ENCODE data around the gene DENND6B.
"Not testable (repeated sequence)": the region's sequence is repeated elsewhere in the genome, so short reads cannot be mapped to it uniquely, and the experiment has no call there.

The DENND6B gene

GRCh38 chr22:50274311-50274710 lies 52.5 kb downstream of the DENND6B start:
- H3K18ac ChIP-seq (ENCODE audit: low read length), result no peak overlapping the region
- no peak overlapping the region for H2BK5ac ChIP-seq (ENCODE audit: low read depth, low read length, poor library complexity)
- H3K36me3 ChIP-seq (ENCODE audit: control insufficient read depth in 1 of 2, insufficient read depth in 2 of 2, low read length in 2 of 2), result peaks cover 48 to 49% of the 10 kb centered on the region in 2 experiments
- no peak overlapping the region for H4K8ac ChIP-seq (ENCODE audit: low read depth, low read length)
- H3K4me3 ChIP-seq (ENCODE audit: low read depth, low read length), result no peak overlapping the region
- no CpG with 5 or more reads among the region's 7 CpGs for WGBS (ENCODE audit: extremely low coverage, insufficient coverage, insufficient read length)
- no peak overlapping the region for H3K14ac ChIP-seq (ENCODE audit: low read length)
- no peak overlapping the region for H2AK5ac ChIP-seq (ENCODE audit: low read length)
- peaks cover 24% of the 10 kb centered on the region for H3K27me3 ChIP-seq (ENCODE audit: insufficient read depth, low read length)
- no peak overlapping the region for H2BK120ac ChIP-seq (ENCODE audit: insufficient read depth, low read length, poor library complexity)
- no peak overlapping the region for H4K91ac ChIP-seq (ENCODE audit: low read depth, low read length)
- H3K4me1 ChIP-seq (ENCODE audit: control insufficient read depth in 1 of 2, insufficient read depth in 2 of 2, low read length in 2 of 2), result peaks cover 10 to 20% of the 10 kb centered on the region in 2 experiments
- peaks cover 7% of the 10 kb centered on the region for H3K9me3 ChIP-seq (ENCODE audit: insufficient read depth, low read depth, low read length)
- no peak overlapping the region for H3K27ac ChIP-seq (ENCODE audit: low read depth, low read length)
- no peak overlapping the region for H2AFZ ChIP-seq (ENCODE audit: insufficient read depth, low read length, poor library complexity)
- H2BK12ac ChIP-seq (ENCODE audit: low read length), result no peak overlapping the region
- H3K79me2 ChIP-seq (ENCODE audit: control insufficient read depth, insufficient read depth, low read length, poor library complexity), result no peaks in the 10 kb centered on the region
- no peaks in the 10 kb centered on the region for H3K79me1 ChIP-seq (ENCODE audit: low read length)
- no peak overlapping the region for H3K23ac ChIP-seq (ENCODE audit: low read length)
- no peak overlapping the region for H4K12ac ChIP-seq (ENCODE audit: low read depth, low read length)
- H3K9ac ChIP-seq (ENCODE audit: low read length), result no peak overlapping the region
- no peak overlapping the region for H3K4ac ChIP-seq (ENCODE audit: low read depth, low read length)
- DNase-seq, result peak in 1 of 2 donors; percentile 66
- no peak overlapping the region for H3K4me2 ChIP-seq (ENCODE audit: low read length)

DNA sequence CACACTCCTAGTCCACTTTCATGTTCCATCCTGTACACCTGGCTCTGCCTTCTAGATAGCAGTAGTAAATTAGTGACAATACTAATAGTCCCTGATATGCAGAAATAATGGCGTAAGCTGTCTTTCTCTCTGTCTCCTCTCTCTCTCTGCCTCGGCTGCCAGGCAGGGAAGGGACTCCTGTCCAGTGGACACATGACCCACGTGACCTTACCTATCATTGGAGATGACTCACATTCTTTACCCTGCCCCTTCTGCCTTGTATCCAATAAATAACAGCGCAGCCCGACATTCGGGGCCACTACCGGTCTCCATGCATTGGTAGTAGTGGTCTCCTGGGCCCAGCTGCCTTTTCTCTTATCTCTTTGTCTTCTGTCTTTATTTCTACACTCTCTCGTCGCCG lies 53.0 kb downstream of the DENND6B start:
- H3K9me3 ChIP-seq (ENCODE audit: insufficient read depth, low read depth, low read length); H3K27ac ChIP-seq (ENCODE audit: low read depth, low read length): not testable (repeated sequence)
- no CpG with 5 or more reads among the region's 10 CpGs for WGBS (ENCODE audit: extremely low coverage, insufficient coverage, insufficient read length)

GRCh38 chr22:50273352-50273751 lies 53.5 kb downstream of the DENND6B start:
- not testable (repeated sequence) for H3K18ac ChIP-seq (ENCODE audit: low read length); H2BK120ac ChIP-seq (ENCODE audit: insufficient read depth, low read length, poor library complexity); H2AFZ ChIP-seq (ENCODE audit: insufficient read depth, low read length, poor library complexity); H4K91ac ChIP-seq (ENCODE audit: low read depth, low read length); H4K8ac ChIP-seq (ENCODE audit: low read depth, low read length); H2BK12ac ChIP-seq (ENCODE audit: low read length); H3K14ac ChIP-seq (ENCODE audit: low read length); H2BK5ac ChIP-seq (ENCODE audit: low read depth, low read length, poor library complexity); H3K27ac ChIP-seq (ENCODE audit: low read depth, low read length); H3K9ac ChIP-seq (ENCODE audit: low read length); H3K79me1 ChIP-seq (ENCODE audit: low read length); H3K4me3 ChIP-seq (ENCODE audit: low read depth, low read length); H2AK5ac ChIP-seq (ENCODE audit: low read length); H3K4me2 ChIP-seq (ENCODE audit: low read length); H3K23ac ChIP-seq (ENCODE audit: low read length); H4K12ac ChIP-seq (ENCODE audit: low read depth, low read length); H3K4ac ChIP-seq (ENCODE audit: low read depth, low read length); H3K79me2 ChIP-seq (ENCODE audit: control insufficient read depth, insufficient read depth, low read length, poor library complexity)
- Histone ChIP-seq H3K4me1 (ENCODE audit: control insufficient read depth in 1 of 2, insufficient read depth in 2 of 2, low read length in 2 of 2) (peaks cover 10 to 20% of the 10 kb centered on the region in 2 experiments), H3K36me3 (ENCODE audit: control insufficient read depth in 1 of 2, insufficient read depth in 2 of 2, low read length in 2 of 2) (peaks cover 39% of the 10 kb centered on the region in 2 experiments), H3K27me3 (ENCODE audit: insufficient read depth, low read length) (peaks cover 33% of the 10 kb centered on the region), H3K9me3 (ENCODE audit: insufficient read depth, low read depth, low read length) (peaks cover 11% of the 10 kb centered on the region)
- peak in 1 of 2 donors; percentile 49 for DNase-seq
- no CpG with 5 or more reads among the region's 11 CpGs for WGBS (ENCODE audit: extremely low coverage, insufficient coverage, insufficient read length)

More for the DNA sequence above, 53.0 kb downstream of the DENND6B start:
- Histone ChIP-seq H3K27me3 (ENCODE audit: insufficient read depth, low read length) (peaks cover 29% of the 10 kb centered on the region), H3K4me1 (ENCODE audit: control insufficient read depth in 1 of 2, insufficient read depth in 2 of 2, low read length in 2 of 2) (peaks cover 10 to 20% of the 10 kb centered on the region in 2 experiments), H3K36me3 (ENCODE audit: control insufficient read depth in 1 of 2, insufficient read depth in 2 of 2, low read length in 2 of 2) (peaks cover 43% of the 10 kb centered on the region in 2 experiments)
- not testable (repeated sequence) for H3K79me1 ChIP-seq (ENCODE audit: low read length); H3K9ac ChIP-seq (ENCODE audit: low read length); H2BK5ac ChIP-seq (ENCODE audit: low read depth, low read length, poor library complexity); H3K4ac ChIP-seq (ENCODE audit: low read depth, low read length); DNase-seq; H3K18ac ChIP-seq (ENCODE audit: low read length); H2AFZ ChIP-seq (ENCODE audit: insufficient read depth, low read length, poor library complexity); H2BK12ac ChIP-seq (ENCODE audit: low read length); H3K23ac ChIP-seq (ENCODE audit: low read length); H3K79me2 ChIP-seq (ENCODE audit: control insufficient read depth, insufficient read depth, low read length, poor library complexity); H4K12ac ChIP-seq (ENCODE audit: low read depth, low read length); H3K14ac ChIP-seq (ENCODE audit: low read length); H4K91ac ChIP-seq (ENCODE audit: low read depth, low read length); H4K8ac ChIP-seq (ENCODE audit: low read depth, low read length); H2AK5ac ChIP-seq (ENCODE audit: low read length); H3K4me3 ChIP-seq (ENCODE audit: low read depth, low read length); H2BK120ac ChIP-seq (ENCODE audit: insufficient read depth, low read length, poor library complexity); H3K4me2 ChIP-seq (ENCODE audit: low read length)

GRCh38 chr22:50272044-50272802 lies 54.6 kb downstream of the DENND6B start:
- WGBS (ENCODE audit: extremely low coverage, insufficient coverage, insufficient read length), result no CpG with 5 or more reads among the region's 26 CpGs
- H3K4me3 ChIP-seq (ENCODE audit: low read depth, low read length), result no peak overlapping the region
- H4K12ac ChIP-seq (ENCODE audit: low read depth, low read length), result no peak overlapping the region
- no peak overlapping the region for H3K18ac ChIP-seq (ENCODE audit: low read length)
- no peak overlapping the region for H2BK5ac ChIP-seq (ENCODE audit: low read depth, low read length, poor library complexity)
- no peak overlapping the region for H3K4me2 ChIP-seq (ENCODE audit: low read length)
- H2BK120ac ChIP-seq (ENCODE audit: insufficient read depth, low read length, poor library complexity), result no peak overlapping the region
- peaks cover 36% of the 10 kb centered on the region for H3K27me3 ChIP-seq (ENCODE audit: insufficient read depth, low read length)
- no peak overlapping the region for H3K27ac ChIP-seq (ENCODE audit: low read depth, low read length)
- peaks cover 10 to 20% of the 10 kb centered on the region in 2 experiments for H3K4me1 ChIP-seq (ENCODE audit: control insufficient read depth in 1 of 2, insufficient read depth in 2 of 2, low read length in 2 of 2)
- no peaks in the 10 kb centered on the region for H3K79me2 ChIP-seq (ENCODE audit: control insufficient read depth, insufficient read depth, low read length, poor library complexity)
- no peak overlapping the region for H2AFZ ChIP-seq (ENCODE audit: insufficient read depth, low read length, poor library complexity)
- no peaks in the 10 kb centered on the region for H3K79me1 ChIP-seq (ENCODE audit: low read length)
- no peak overlapping the region for H3K4ac ChIP-seq (ENCODE audit: low read depth, low read length)
- no peak overlapping the region for H3K23ac ChIP-seq (ENCODE audit: low read length)
- peaks cover 27 to 28% of the 10 kb centered on the region in 2 experiments for H3K36me3 ChIP-seq (ENCODE audit: control insufficient read depth in 1 of 2, insufficient read depth in 2 of 2, low read length in 2 of 2)
- no peak for DNase-seq
- H2AK5ac ChIP-seq (ENCODE audit: low read length), result no peak overlapping the region
- H3K9ac ChIP-seq (ENCODE audit: low read length), result no peak overlapping the region
- no peak overlapping the region for H4K8ac ChIP-seq (ENCODE audit: low read depth, low read length)
- no peak overlapping the region for H2BK12ac ChIP-seq (ENCODE audit: low read length)
- peaks cover 12% of the 10 kb centered on the region for H3K9me3 ChIP-seq (ENCODE audit: insufficient read depth, low read depth, low read length)
- H4K91ac ChIP-seq (ENCODE audit: low read depth, low read length), result no peak overlapping the region
- H3K14ac ChIP-seq (ENCODE audit: low read length), result no peak overlapping the region

Data from trophoblast cell (in vitro differentiated cells and primary cell).